Natural killer cell treated with Interleukin-12 subunit alpha and Interleukin-12 subunit beta and Interleukin-15 and Interleukin-18, amount 100 ng/mL, for 72 hours (primary cell): ENCODE data around the gene SEC14L5. TPM values are rescaled to one million over a fixed set of nuclear protein-coding genes. Genes with fewer than 3 reads are reported as not detected.
A peak's percentile ranks its signal among the peaks of the same experiment; 100 is the strongest.

ENCODE experiments used
- ATAC-seq, 2 donors: fragments of 150-1000 bp; cut with Tn5 transposase in 1 of 2; sonication (Bioruptor Pico), chemical (Tn5 transposase) in 1 of 2; 2 replicates each; pipeline ENCODE4 v1.10.0; 2021
- DNase-seq: peaks from one replicate; pipeline ENCODE4 v3.0.0; 2022; ENCODE audit warnings: low spot score
- H3K27ac Mint-ChIP-seq, 2 donors: 1 replicate in 1 of 2; 2 replicates in 1 of 2; pipeline ENCODE4 v1.8.0; 2022; ENCODE audit warnings: mixed read lengths in 2 of 2, mild to moderate bottlenecking in 1 of 2, moderate library complexity in 1 of 2
- H3K27me3 Mint-ChIP-seq, 2 donors: 1 replicate in 1 of 2; 2 replicates in 1 of 2; pipeline ENCODE4 v1.8.0; 2022; ENCODE audit warnings: mixed read lengths in 2 of 2
- H3K36me3 Mint-ChIP-seq: one replicate; pipeline ENCODE4 v1.8.0; 2022; ENCODE audit warnings: mixed read lengths
- H3K4me1 Mint-ChIP-seq, 2 donors: 1 replicate in 1 of 2; 2 replicates in 1 of 2; pipeline ENCODE4 v1.8.0; 2022; ENCODE audit warnings: low read depth in 2 of 2, mixed read lengths in 2 of 2, mild to moderate bottlenecking in 1 of 2
- H3K4me3 Mint-ChIP-seq: one replicate; pipeline ENCODE4 v1.8.0; 2022; ENCODE audit warnings: mixed read lengths
- H3K9me3 Mint-ChIP-seq: 2 replicates; pipeline ENCODE4 v1.8.0; 2022; ENCODE audit warnings: mixed read lengths
- total RNA-seq, 2 donors: library from RNA; stranded (reverse); gene quantifications; one replicate each; pipeline ENCODE4 v1.2.3, GENCODE V29; 2022

SEC14L5 gene
- total RNA-seq = not detected

GRCh38 chr16:4957720-4958509, at the start of gene SEC14L5:
Gene SEC14L5 (plus strand): TSS chr16:4958330. CDS start chr16:4959324, 994 bp downstream.
- H3K27me3 Mint-ChIP-seq = peaks cover 29 to 39% of the 10 kb centered on the region in 2 donors
- no peaks in the 10 kb centered on the region for H3K9me3 Mint-ChIP-seq

GRCh38 chr16:4908854-4909401, 49.2 kb upstream of the SEC14L5 start:
- no peak overlapping the region for H3K4me3 Mint-ChIP-seq
- H3K9me3 Mint-ChIP-seq = no peaks in the 10 kb centered on the region
- H3K27me3 Mint-ChIP-seq = peaks cover 6 to 10% of the 10 kb centered on the region in 2 donors
- H3K36me3 Mint-ChIP-seq = no peaks in the 10 kb centered on the region
- DNase-seq (no peak), ATAC-seq (peak in 1 of 2 donors; percentile 46)
- no peak overlapping the region for H3K27ac Mint-ChIP-seq
- H3K4me1 Mint-ChIP-seq = no peaks in the 10 kb centered on the region

More at GRCh38 chr16:4957720-4958509, at the start of gene SEC14L5:
- Mint-ChIP-seq H3K27ac (peak within 1 kb of the TSS in 1 of 2 donors; percentile 9), H3K4me3 (peak within 1 kb of the TSS; percentile 89), H3K4me1 (peaks cover 23 to 25% of the 10 kb centered on the region in 2 donors), H3K36me3 (no peaks in the 10 kb centered on the region)
- peak; percentile 93 for DNase-seq
- peak; percentile 96 to 97 for ATAC-seq

- no peaks in the 10 kb centered on the region for H3K9me3 Mint-ChIP-seq
- ATAC-seq (no peak), DNase-seq (no peak)
- H3K27me3 Mint-ChIP-seq = peaks cover 0 to 5% of the 10 kb centered on the region in 2 donors
- H3K4me3 Mint-ChIP-seq = no peak overlapping the region
- H3K36me3 Mint-ChIP-seq = no peaks in the 10 kb centered on the region
- H3K27ac Mint-ChIP-seq = no peak overlapping the region
- no peaks in the 10 kb centered on the region for H3K4me1 Mint-ChIP-seq
These were observed 48.3 kb upstream of the SEC14L5 start for GRCh38 chr16:4909825-4910224.

GRCh38 chr16:4910828-4911227, 47.3 kb upstream of the SEC14L5 start:
- no peaks in the 10 kb centered on the region for H3K36me3 Mint-ChIP-seq
- DNase-seq (no peak), ATAC-seq (peak in 1 of 2 donors; percentile 11)
- no peak overlapping the region for H3K4me3 Mint-ChIP-seq
- H3K9me3 Mint-ChIP-seq = no peaks in the 10 kb centered on the region
- H3K4me1 Mint-ChIP-seq = no peaks in the 10 kb centered on the region
- H3K27ac Mint-ChIP-seq = no peak overlapping the region
- no peaks in the 10 kb centered on the region for H3K27me3 Mint-ChIP-seq

- Mint-ChIP-seq H3K4me3 (no peak overlapping the region), H3K27ac (no peak overlapping the region), H3K4me1 (no peaks in the 10 kb centered on the region), H3K9me3 (no peaks in the 10 kb centered on the region), H3K27me3 (no peaks in the 10 kb centered on the region), H3K36me3 (no peaks in the 10 kb centered on the region)
- DNase-seq (no peak), ATAC-seq (no peak)
These were observed 46.2 kb upstream of the SEC14L5 start for GRCh38 chr16:4911970-4912386.

GRCh38 chr16:4913130-4913773, 44.9 kb upstream of the SEC14L5 start:
- Mint-ChIP-seq H3K36me3 (no peaks in the 10 kb centered on the region), H3K9me3 (no peaks in the 10 kb centered on the region), H3K4me1 (no peaks in the 10 kb centered on the region), H3K4me3 (no peak overlapping the region), H3K27me3 (peaks cover 0 to 3% of the 10 kb centered on the region in 2 donors), H3K27ac (no peak overlapping the region)
- peak; percentile 21 to 51 for ATAC-seq
- DNase-seq = no peak

- DNase-seq = no peak
- peak in 1 of 2 donors; percentile 5 for ATAC-seq
- Mint-ChIP-seq H3K4me3 (no peak overlapping the region), H3K36me3 (no peaks in the 10 kb centered on the region), H3K4me1 (no peaks in the 10 kb centered on the region), H3K27ac (no peak overlapping the region), H3K9me3 (no peaks in the 10 kb centered on the region), H3K27me3 (peaks cover 0 to 3% of the 10 kb centered on the region in 2 donors)
These were observed 44.2 kb upstream of the SEC14L5 start for GRCh38 chr16:4913774-4914525.

- Mint-ChIP-seq H3K36me3 (no peaks in the 10 kb centered on the region), H3K27me3 (peaks cover 0 to 3% of the 10 kb centered on the region in 2 donors), H3K4me3 (no peak overlapping the region), H3K27ac (no peak overlapping the region), H3K9me3 (no peaks in the 10 kb centered on the region), H3K4me1 (no peaks in the 10 kb centered on the region)
- DNase-seq (no peak), ATAC-seq (no peak)
These were observed 43.5 kb upstream of the SEC14L5 start for GRCh38 chr16:4914528-4915225.

GRCh38 chr16:4915226-4915761, 42.8 kb upstream of the SEC14L5 start:
- no peaks in the 10 kb centered on the region for H3K9me3 Mint-ChIP-seq
- no peak overlapping the region for H3K27ac Mint-ChIP-seq
- ATAC-seq (no peak), DNase-seq (no peak)
- peaks cover 0 to 3% of the 10 kb centered on the region in 2 donors for H3K27me3 Mint-ChIP-seq
- no peak overlapping the region for H3K4me3 Mint-ChIP-seq
- no peaks in the 10 kb centered on the region for H3K4me1 Mint-ChIP-seq
- H3K36me3 Mint-ChIP-seq = no peaks in the 10 kb centered on the region

- Mint-ChIP-seq H3K27me3 (peaks cover 0 to 3% of the 10 kb centered on the region in 2 donors), H3K27ac (no peak overlapping the region), H3K4me1 (no peaks in the 10 kb centered on the region), H3K9me3 (no peaks in the 10 kb centered on the region), H3K4me3 (no peak overlapping the region), H3K36me3 (no peaks in the 10 kb centered on the region)
- no peak for ATAC-seq
- no peak for DNase-seq
These were observed 41.0 kb upstream of the SEC14L5 start for GRCh38 chr16:4917117-4917516.

GRCh38 chr16:4918781-4919251, 39.3 kb upstream of the SEC14L5 start:
- ATAC-seq (no peak), DNase-seq (no peak)
- no peaks in the 10 kb centered on the region for H3K9me3 Mint-ChIP-seq
- no peaks in the 10 kb centered on the region for H3K4me1 Mint-ChIP-seq
- H3K4me3 Mint-ChIP-seq = no peak overlapping the region
- H3K27me3 Mint-ChIP-seq = peaks cover 0 to 5% of the 10 kb centered on the region in 2 donors
- no peak overlapping the region for H3K27ac Mint-ChIP-seq
- no peaks in the 10 kb centered on the region for H3K36me3 Mint-ChIP-seq

GRCh38 chr16:4920826-4921225, 37.3 kb upstream of the SEC14L5 start:
- Mint-ChIP-seq H3K9me3 (no peaks in the 10 kb centered on the region), H3K4me3 (no peak overlapping the region), H3K27ac (no peak overlapping the region), H3K36me3 (no peaks in the 10 kb centered on the region), H3K4me1 (no peaks in the 10 kb centered on the region), H3K27me3 (peaks cover 0 to 5% of the 10 kb centered on the region in 2 donors)
- DNase-seq (no peak), ATAC-seq (no peak)
